ENCODE data around the gene PLEKHM3. TPM values are rescaled to one million over a fixed set of nuclear protein-coding genes. Genes with fewer than 3 reads are reported as not detected.

The PLEKHM3 gene
- polyA plus RNA-seq, 1 donor (not counting 4 experiments of a cell fraction or from before 2014, with no cell fraction given), result 2.9 TPM

GRCh38 chr2:207840101-207840500 is 185.2 kb downstream of the PLEKHM3 start:
- Histone ChIP-seq H3K4me3 (ENCODE audit: control insufficient read depth in 2 of 3, extremely low read depth in 1 of 3, insufficient read depth in 2 of 3, low read depth in 1 of 3, low read length in 3 of 3) (no peak overlapping the region), H3K36me3 (ENCODE audit: control insufficient read depth in 2 of 2, extremely low read depth in 1 of 2, insufficient read depth in 2 of 2, low read length in 2 of 2) (no peaks in the 10 kb centered on the region), H3K9ac (ENCODE audit: control insufficient read depth, extremely low read depth, insufficient read depth, low read length) (no peak overlapping the region), H3K9me1 (ENCODE audit: control insufficient read depth, extremely low read depth, insufficient read depth, low read length) (no peaks in the 10 kb centered on the region), H3K4me2 (ENCODE audit: control insufficient read depth, extremely low read depth, insufficient read depth, low read depth, low read length) (no peak overlapping the region), H3K9me3 (ENCODE audit: control insufficient read depth, low read depth, low read length) (no peaks in the 10 kb centered on the region), H3K27me3 (ENCODE audit: control insufficient read depth, extremely low read depth, insufficient read depth, low read length) (no peaks in the 10 kb centered on the region), H4K20me1 (ENCODE audit: control insufficient read depth, extremely low read depth, insufficient read depth, low read length) (no peaks in the 10 kb centered on the region), H3K27ac (ENCODE audit: control insufficient read depth, insufficient read depth, low read length) (no peak overlapping the region), H3K79me2 (ENCODE audit: control insufficient read depth, insufficient read depth, low read length) (no peaks in the 10 kb centered on the region), H2AFZ (ENCODE audit: control insufficient read depth, low read length) (no peak overlapping the region), H3K4me1 (ENCODE audit: control insufficient read depth, extremely low read depth, insufficient read depth, low read length) (no peaks in the 10 kb centered on the region)
- FAIRE-seq (no peak), DNase-seq (ENCODE audit: low read depth, low spot score) (no peak)
- dilution Hi-C loops (cut with MboI; ENCODE audit: extremely low pct_ligation_motif_present, low sequenced_read_pairs), result no loop called here
- TF ChIP-seq, protein P1, sequence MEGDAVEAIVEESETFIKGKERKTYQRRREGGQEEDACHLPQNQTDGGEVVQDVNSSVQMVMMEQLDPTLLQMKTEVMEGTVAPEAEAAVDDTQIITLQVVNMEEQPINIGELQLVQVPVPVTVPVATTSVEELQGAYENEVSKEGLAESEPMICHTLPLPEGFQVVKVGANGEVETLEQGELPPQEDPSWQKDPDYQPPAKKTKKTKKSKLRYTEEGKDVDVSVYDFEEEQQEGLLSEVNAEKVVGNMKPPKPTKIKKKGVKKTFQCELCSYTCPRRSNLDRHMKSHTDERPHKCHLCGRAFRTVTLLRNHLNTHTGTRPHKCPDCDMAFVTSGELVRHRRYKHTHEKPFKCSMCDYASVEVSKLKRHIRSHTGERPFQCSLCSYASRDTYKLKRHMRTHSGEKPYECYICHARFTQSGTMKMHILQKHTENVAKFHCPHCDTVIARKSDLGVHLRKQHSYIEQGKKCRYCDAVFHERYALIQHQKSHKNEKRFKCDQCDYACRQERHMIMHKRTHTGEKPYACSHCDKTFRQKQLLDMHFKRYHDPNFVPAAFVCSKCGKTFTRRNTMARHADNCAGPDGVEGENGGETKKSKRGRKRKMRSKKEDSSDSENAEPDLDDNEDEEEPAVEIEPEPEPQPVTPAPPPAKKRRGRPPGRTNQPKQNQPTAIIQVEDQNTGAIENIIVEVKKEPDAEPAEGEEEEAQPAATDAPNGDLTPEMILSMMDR (optimal IDR thresholded peaks at IDR 0.05 in 1 of 3, IDR thresholded peaks at IDR 0.05 in 1 of 3, conservative IDR thresholded peaks at IDR 0.05 in 1 of 3; ENCODE audit: extremely low read depth in 1 of 3, insufficient read depth in 2 of 3, low read length in 3 of 3), result no peak
- no peak for TF ChIP-seq EZH2 (IDR thresholded peaks at IDR 0.05; ENCODE audit: low read length)

- H3K79me2 ChIP-seq (ENCODE audit: control insufficient read depth, insufficient read depth, low read length), result no peaks in the 10 kb centered on the region
- H3K9me1 ChIP-seq (ENCODE audit: control insufficient read depth, extremely low read depth, insufficient read depth, low read length), result no peaks in the 10 kb centered on the region
- dilution Hi-C loops (cut with MboI; ENCODE audit: extremely low pct_ligation_motif_present, low sequenced_read_pairs), result no loop called here
- FAIRE-seq (no peak), DNase-seq (ENCODE audit: low read depth, low spot score) (no peak)
- H2AFZ ChIP-seq (ENCODE audit: control insufficient read depth, low read length), result no peak overlapping the region
- no peaks in the 10 kb centered on the region for H3K27me3 ChIP-seq (ENCODE audit: control insufficient read depth, extremely low read depth, insufficient read depth, low read length)
- TF ChIP-seq, protein P1 (optimal IDR thresholded peaks at IDR 0.05 in 1 of 3, IDR thresholded peaks at IDR 0.05 in 1 of 3, conservative IDR thresholded peaks at IDR 0.05 in 1 of 3; ENCODE audit: extremely low read depth in 1 of 3, insufficient read depth in 2 of 3, low read length in 3 of 3), result no peak
- no peak for TF ChIP-seq EZH2 (IDR thresholded peaks at IDR 0.05; ENCODE audit: low read length)
- H3K27ac ChIP-seq (ENCODE audit: control insufficient read depth, insufficient read depth, low read length), result no peak overlapping the region
- H3K4me3 ChIP-seq (ENCODE audit: control insufficient read depth in 2 of 3, extremely low read depth in 1 of 3, insufficient read depth in 2 of 3, low read depth in 1 of 3, low read length in 3 of 3), result no peak overlapping the region
- no peaks in the 10 kb centered on the region for H3K36me3 ChIP-seq (ENCODE audit: control insufficient read depth in 2 of 2, extremely low read depth in 1 of 2, insufficient read depth in 2 of 2, low read length in 2 of 2)
- no peak overlapping the region for H3K9ac ChIP-seq (ENCODE audit: control insufficient read depth, extremely low read depth, insufficient read depth, low read length)
- H3K9me3 ChIP-seq (ENCODE audit: control insufficient read depth, low read depth, low read length), result no peaks in the 10 kb centered on the region
- no peak overlapping the region for H3K4me2 ChIP-seq (ENCODE audit: control insufficient read depth, extremely low read depth, insufficient read depth, low read depth, low read length)
- H4K20me1 ChIP-seq (ENCODE audit: control insufficient read depth, extremely low read depth, insufficient read depth, low read length), result no peaks in the 10 kb centered on the region
- no peaks in the 10 kb centered on the region for H3K4me1 ChIP-seq (ENCODE audit: control insufficient read depth, extremely low read depth, insufficient read depth, low read length)
Observed at GRCh38 chr2:207839575-207839974, 185.8 kb downstream of the PLEKHM3 start.

All from keratinocyte (primary cell).